Psoas muscle (tissue), 8 donors: ENCODE results near the gene PID1. TPM values are rescaled to one million over a fixed set of nuclear protein-coding genes. Genes with fewer than 3 reads are reported as not detected.

Experiments used
- ATAC-seq, 4 donors: fragments of 200-7000 bp; cut with Tn5 transposase; one replicate each; pipeline ENCODE4 v1.9.1; 2020; ENCODE audit warnings: moderate library complexity in 3 of 4, mild to moderate bottlenecking in 2 of 4
- DNase-seq, 2 donors: peaks; one replicate each; pipeline ENCODE4 v3.0.0-alpha.2; 2020
- H3K27ac ChIP-seq: fragments of 200-600 bp; one replicate; pipeline ENCODE4 v1.8.0; 2022
- H3K27me3 ChIP-seq, 3 donors: fragments of 200-600 bp in 1 of 3; one replicate each; pipeline versions ENCODE4 v1.6.1 to v1.8.0; 2013 to 2022; ENCODE audit warnings: low read length in 2 of 3, mild to moderate bottlenecking in 2 of 3, moderate library complexity in 1 of 3; ENCODE audit not compliant: insufficient read depth in 3 of 3
- H3K36me3 ChIP-seq, 2 donors: fragments of 200-600 bp in 1 of 2; one replicate each; pipeline versions ENCODE4 v1.6.1 to v1.8.0; 2013 to 2022; ENCODE audit warnings: low read depth in 1 of 2, mild to moderate bottlenecking in 1 of 2, moderate library complexity in 1 of 2; ENCODE audit not compliant: insufficient read depth in 1 of 2
- H3K4me1 ChIP-seq: fragments of 200-600 bp; one replicate; pipeline ENCODE4 v1.8.0; 2022
- H3K4me3 ChIP-seq: fragments of 200-600 bp; one replicate; pipeline ENCODE4 v1.8.0; 2022; ENCODE audit warnings: mild to moderate bottlenecking
- H3K9me3 ChIP-seq: fragments of 200-600 bp; one replicate; pipeline ENCODE4 v1.8.0; 2022
- CTCF ChIP-seq: fragments of 200-600 bp; IDR thresholded peaks from one replicate; pipeline ENCODE4 v1.8.0; 2022; ENCODE audit warnings: antibody characterized with exemption
- WGBS, 3 donors: extraction: QIAGEN DNeasy Blood & Tissue Kit; methylation state at CpG; one replicate each; pipeline versions ENCODE4 v1.1.6 to v1.1.7; 2013; 5-methylcytosine and 5-hydroxymethylcytosine counted together
- intact Hi-C, 2 donors: fragments of 100-400 bp; cut with DNase I; formaldehyde crosslinking; loops; one replicate each; pipeline versions ENCODE4 v1.11.0 to v1.14.2; 2022
- polyA plus RNA-seq, 3 donors: library from polyadenylated mRNA; stranded (reverse); fragments of 200-250 nt; gene quantifications; one replicate each; pipeline ENCODE4 v1.2.3, GENCODE V29; 2013
- total RNA-seq, 4 donors: library from RNA; stranded (reverse); fragmentation: NEBNext Ultra II Directional in 2 of 4; extraction: Animal tissue kit (Norgen Biotek cat#: 25700) in 2 of 4; gene quantifications; one replicate each; pipeline versions ENCODE4 v1.2.1 to v1.2.4, GENCODE V29; 2021 to 2023
- donor health status: healthy with polysubstance abuse.
- donor health status: DM: no; HTN: no; CAD: no; lungs with moderate emphysema.
- donor health status: Bipolar disorder and iron deficiency.
- donor health status: healthy.
- donor health status: DM: yes; HTN: yes; CAD: no.
- donor health status: DM: no; HTN: no; CAD: no.
- donor health status: DM: no; HTN: no; CAD: no.
- donor health status: DM: yes; HTN: yes; CAD: no.

Gene PID1
- total and polyA plus RNA-seq, 7 donors = 4.3 to 10.6 (median 6.6) TPM

- intact Hi-C loops = no loop called here
- ATAC-seq = no peak
- DNase-seq = no peak
- no peak for TF ChIP-seq CTCF
- Histone ChIP-seq H3K27ac (no peak overlapping the region), H3K4me3 (no peak overlapping the region), H3K4me1 (no peaks in the 10 kb centered on the region), H3K36me3 (no peaks in the 10 kb centered on the region), H3K9me3 (no peaks in the 10 kb centered on the region), H3K27me3 (no peaks in the 10 kb centered on the region)
- WGBS, 3 donors = 62 to 70% (median 67%) methylated on average over 6 of the region's 6 CpGs
Observed at GRCh38 chr2:229206548-229206947, 64.5 kb downstream of the PID1 start.

- Histone ChIP-seq H3K4me3 (no peak overlapping the region), H3K27me3 (no peaks in the 10 kb centered on the region), H3K9me3 (no peaks in the 10 kb centered on the region), H3K4me1 (no peaks in the 10 kb centered on the region), H3K27ac (no peak overlapping the region), H3K36me3 (no peaks in the 10 kb centered on the region)
- DNase-seq = no peak
- intact Hi-C loops = no loop called here
- no peak for ATAC-seq
- no peak for TF ChIP-seq CTCF
- 25 to 34% (median 32%) methylated on average over 5 of the region's 5 CpGs for WGBS, 3 donors
Observed at GRCh38 chr2:229205704-229206103, 65.4 kb downstream of the PID1 start.

GRCh38 chr2:229202646-229203045 lies 68.4 kb downstream of the PID1 start:
- Histone ChIP-seq H3K36me3 (no peaks in the 10 kb centered on the region), H3K4me3 (no peak overlapping the region), H3K4me1 (no peaks in the 10 kb centered on the region), H3K9me3 (no peaks in the 10 kb centered on the region), H3K27ac (no peak overlapping the region), H3K27me3 (no peaks in the 10 kb centered on the region)
- intact Hi-C loops = no loop called here
- no peak for ATAC-seq
- TF ChIP-seq CTCF = no peak
- no peak for DNase-seq
- WGBS, 3 donors = 91 to 94% (median 91%) methylated on average over 1 of the region's 1 CpG

GRCh38 chr2:229201521-229201920 lies 69.6 kb downstream of the PID1 start:
- Histone ChIP-seq H3K27ac (no peak overlapping the region), H3K4me1 (no peaks in the 10 kb centered on the region), H3K36me3 (no peaks in the 10 kb centered on the region), H3K27me3 (no peaks in the 10 kb centered on the region), H3K4me3 (no peak overlapping the region), H3K9me3 (no peaks in the 10 kb centered on the region)
- no peak for TF ChIP-seq CTCF
- ATAC-seq (no peak), DNase-seq (no peak)
- intact Hi-C loops = no loop called here
- whole genome bisulfite sequencing, 3 donors = 63 to 71% (median 65%) methylated on average over 7 of the region's 7 CpGs

GRCh38 chr2:229199267-229199666 lies 71.8 kb downstream of the PID1 start:
- no peak for ATAC-seq
- DNase-seq = no peak
- intact Hi-C loops = no loop called here
- TF ChIP-seq CTCF = no peak
- Histone ChIP-seq H3K4me3 (no peak overlapping the region), H3K27me3 (no peaks in the 10 kb centered on the region), H3K36me3 (no peaks in the 10 kb centered on the region), H3K9me3 (no peaks in the 10 kb centered on the region), H3K27ac (no peak overlapping the region), H3K4me1 (no peaks in the 10 kb centered on the region)
- whole genome bisulfite sequencing, 3 donors = 69 to 77% (median 73%) methylated on average over 2 of the region's 2 CpGs
